Esophagus squamous epithelium (tissue), 4 donors: ENCODE data around the gene ADAM17.

Experiments used
- POLR2A ChIP-seq, 4 donors: fragments of 450-650 bp; IDR thresholded peaks; one replicate each; pipeline ENCODE4 v1.6.1; 2017; ENCODE audit warnings: antibody characterized with exemption in 4 of 4, mild to moderate bottlenecking in 4 of 4, moderate library complexity in 3 of 4
- TF ChIP-seq, protein P1 (sequence below), 6 experiments: fragments of 450-650 bp in 4 of 6; fragments of 200-600 bp in 2 of 6; sonication (generic) in 2 of 6; IDR thresholded peaks; one replicate each; pipeline ENCODE4 v1.5.1; 2016 to 2019; ENCODE audit warnings: antibody characterized with exemption in 6 of 6, mild to moderate bottlenecking in 4 of 6, moderate library complexity in 4 of 6

DNA sequence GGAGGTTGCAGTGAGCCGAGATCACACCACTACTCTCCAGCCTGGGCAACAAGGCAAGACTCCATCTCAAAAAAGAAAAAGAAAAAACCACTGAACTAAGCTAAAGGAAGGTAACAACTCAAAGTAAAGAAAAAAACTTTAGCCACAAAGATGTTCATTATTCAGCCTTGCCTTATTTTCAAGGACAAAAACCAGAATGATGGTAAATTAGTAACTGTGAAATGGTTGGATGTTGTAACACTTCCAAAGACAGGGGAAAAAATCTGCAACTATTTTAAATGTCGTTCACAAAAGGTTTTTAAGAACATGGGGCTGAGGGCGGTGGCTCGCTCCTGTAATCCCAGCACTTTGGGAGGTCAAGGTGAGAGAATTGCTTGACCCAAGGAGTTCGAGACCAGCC lies 10.1 kb downstream of the ADAM17 start:
- TF ChIP-seq POLR2A (IDR thresholded peaks at IDR 0.05): no peak
- TF ChIP-seq, protein P1, sequence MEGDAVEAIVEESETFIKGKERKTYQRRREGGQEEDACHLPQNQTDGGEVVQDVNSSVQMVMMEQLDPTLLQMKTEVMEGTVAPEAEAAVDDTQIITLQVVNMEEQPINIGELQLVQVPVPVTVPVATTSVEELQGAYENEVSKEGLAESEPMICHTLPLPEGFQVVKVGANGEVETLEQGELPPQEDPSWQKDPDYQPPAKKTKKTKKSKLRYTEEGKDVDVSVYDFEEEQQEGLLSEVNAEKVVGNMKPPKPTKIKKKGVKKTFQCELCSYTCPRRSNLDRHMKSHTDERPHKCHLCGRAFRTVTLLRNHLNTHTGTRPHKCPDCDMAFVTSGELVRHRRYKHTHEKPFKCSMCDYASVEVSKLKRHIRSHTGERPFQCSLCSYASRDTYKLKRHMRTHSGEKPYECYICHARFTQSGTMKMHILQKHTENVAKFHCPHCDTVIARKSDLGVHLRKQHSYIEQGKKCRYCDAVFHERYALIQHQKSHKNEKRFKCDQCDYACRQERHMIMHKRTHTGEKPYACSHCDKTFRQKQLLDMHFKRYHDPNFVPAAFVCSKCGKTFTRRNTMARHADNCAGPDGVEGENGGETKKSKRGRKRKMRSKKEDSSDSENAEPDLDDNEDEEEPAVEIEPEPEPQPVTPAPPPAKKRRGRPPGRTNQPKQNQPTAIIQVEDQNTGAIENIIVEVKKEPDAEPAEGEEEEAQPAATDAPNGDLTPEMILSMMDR (IDR thresholded peaks at IDR 0.05): no peak
